Astrocyte (in vitro differentiated cells and primary cell): ENCODE measurements around the gene SMCO2.

Experiments used
- CTCF ChIP-seq: IDR thresholded peaks from 2 replicates; pipeline ENCODE4 v1.5.1; 2011; ENCODE audit warnings: low read depth, mild to moderate bottlenecking, inconsistent platforms, low read length, moderate library complexity; ENCODE audit not compliant: insufficient read depth
- EZH2 ChIP-seq: IDR thresholded peaks from 2 replicates; pipeline ENCODE4 v1.6.1; 2012; ENCODE audit warnings: mild to moderate bottlenecking, low read length, inconsistent platforms; ENCODE audit not compliant: insufficient read depth

- TF ChIP-seq CTCF (no peak), EZH2 (no peak)
Measured at GRCh38 chr12:27427824-27428223, 18.7 kb upstream of the SMCO2 start.
